Activated effector memory CD4-positive, alpha-beta T cell treated with anti-CD3 and anti-CD28 coated beads, Interleukin-2, amount 50 U/mL, for 16 hours (primary cell): ENCODE data around the gene GBX1.
A peak's percentile ranks its signal among the peaks of the same experiment; 100 is the strongest.

ENCODE experiments used
- DNase-seq: peaks from one replicate; pipeline ENCODE4 v3.0.0-alpha.2; 2020

Gene GBX1

DNA sequence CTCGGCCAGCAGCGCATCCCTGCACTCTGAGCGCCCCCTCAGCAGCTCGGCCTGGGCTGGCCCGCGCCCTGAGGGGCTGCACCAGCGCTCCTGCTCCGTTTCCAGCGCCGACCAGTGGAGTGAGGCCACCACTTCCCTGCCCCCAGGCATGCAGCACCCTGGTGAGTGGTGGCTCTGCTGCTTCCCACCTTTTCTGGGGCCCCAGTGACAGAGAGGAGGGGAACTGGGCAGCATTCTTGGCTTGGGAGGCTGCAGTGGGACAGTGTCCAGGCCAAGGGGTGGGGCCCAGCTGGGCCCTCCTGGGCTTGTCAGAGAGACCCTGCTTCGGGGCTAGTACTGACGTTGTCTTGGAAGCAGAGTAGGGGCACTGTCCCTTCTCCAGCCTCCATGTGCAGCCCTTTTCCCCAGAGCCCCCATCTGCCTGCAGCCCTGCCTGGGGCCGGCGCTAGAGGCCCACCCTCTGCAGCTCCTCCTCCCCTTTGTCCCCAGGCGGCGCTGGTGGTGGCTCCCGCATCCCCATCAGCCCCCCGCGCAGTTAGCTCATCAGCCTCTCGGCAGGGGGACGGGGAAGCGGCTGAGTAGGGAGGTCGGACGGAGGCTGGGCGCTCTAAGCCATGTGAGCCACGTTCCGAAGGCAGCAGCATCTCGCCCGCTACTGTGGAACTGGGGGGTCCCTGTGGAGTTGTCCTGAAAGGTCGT is 29.2 kb downstream of the GBX1 start:
- peak; percentile 50 for DNase-seq

DNA sequence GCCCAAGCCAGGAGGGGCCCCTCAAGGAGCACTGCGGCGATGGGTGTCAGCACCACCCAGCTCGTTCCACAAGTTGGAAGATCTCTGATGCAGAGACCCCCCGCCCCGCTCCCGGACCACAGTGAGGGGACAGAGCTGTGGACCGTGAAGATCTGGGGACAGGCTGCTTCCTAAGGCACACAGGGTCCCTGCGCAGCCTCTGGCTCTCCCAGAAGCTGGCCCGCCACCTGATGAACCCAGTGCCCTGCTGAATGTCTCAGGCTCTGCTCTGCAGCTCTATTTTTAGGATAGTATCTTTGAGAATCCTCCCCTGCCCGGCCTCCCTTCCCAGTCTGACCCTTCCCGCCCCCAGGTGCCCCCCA is 29.7 kb downstream of the GBX1 start:
- DNase-seq = peak; percentile 34

GRCh38 chr7:151137076-151137675 is 30.3 kb downstream of the GBX1 start:
- peak; percentile 38 for DNase-seq

DNA sequence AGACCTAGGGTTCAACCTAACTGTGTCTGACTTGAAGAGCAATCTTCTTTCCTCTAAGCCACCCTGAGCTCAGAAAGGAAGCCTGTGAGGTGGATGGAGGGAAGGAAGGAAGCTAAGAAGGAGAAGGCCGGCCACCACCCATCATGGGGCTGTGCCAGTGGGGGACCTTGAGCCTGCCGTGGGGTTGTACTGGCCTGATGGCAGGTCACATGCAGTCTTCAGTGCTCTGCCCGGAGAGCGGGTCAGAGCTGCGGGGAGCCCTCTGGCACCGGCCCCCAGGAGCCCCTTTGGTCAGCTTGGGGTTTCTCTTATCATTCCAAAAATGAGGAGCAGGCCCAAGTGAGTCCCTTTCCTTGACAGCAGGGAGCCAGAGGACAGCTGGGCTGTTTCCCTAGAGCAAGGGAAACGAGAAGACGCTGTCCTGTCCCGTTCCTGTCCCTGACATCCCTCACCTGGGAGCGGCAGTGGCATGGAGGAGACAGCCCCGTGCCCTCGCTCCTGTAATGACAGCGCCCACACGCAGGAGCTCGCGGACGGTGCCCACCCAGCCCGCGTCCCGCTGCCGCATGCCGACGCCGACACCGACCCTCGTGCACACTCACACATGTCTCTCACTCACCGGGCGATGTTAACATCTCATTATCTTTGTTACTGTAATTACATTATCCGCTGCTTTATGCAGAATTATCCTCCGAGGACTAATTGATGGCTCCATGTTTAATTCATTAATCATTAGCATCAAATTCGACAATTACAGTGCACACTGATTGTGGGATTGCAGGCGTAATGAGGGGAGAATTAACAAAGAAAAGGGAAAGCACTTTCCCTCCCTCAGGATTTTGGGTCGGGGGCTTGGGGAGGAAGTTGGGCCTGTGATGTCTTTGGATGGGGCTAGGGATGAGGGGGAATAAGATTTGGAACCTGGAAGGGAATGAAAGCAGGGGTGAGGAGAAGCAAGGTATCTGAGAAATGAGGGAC is 31.3 kb downstream of the GBX1 start:
- DNase-seq = peak; percentile 43

GRCh38 chr7:151135525-151135845 is 32.0 kb downstream of the GBX1 start:
- peak; percentile 43 for DNase-seq

DNA sequence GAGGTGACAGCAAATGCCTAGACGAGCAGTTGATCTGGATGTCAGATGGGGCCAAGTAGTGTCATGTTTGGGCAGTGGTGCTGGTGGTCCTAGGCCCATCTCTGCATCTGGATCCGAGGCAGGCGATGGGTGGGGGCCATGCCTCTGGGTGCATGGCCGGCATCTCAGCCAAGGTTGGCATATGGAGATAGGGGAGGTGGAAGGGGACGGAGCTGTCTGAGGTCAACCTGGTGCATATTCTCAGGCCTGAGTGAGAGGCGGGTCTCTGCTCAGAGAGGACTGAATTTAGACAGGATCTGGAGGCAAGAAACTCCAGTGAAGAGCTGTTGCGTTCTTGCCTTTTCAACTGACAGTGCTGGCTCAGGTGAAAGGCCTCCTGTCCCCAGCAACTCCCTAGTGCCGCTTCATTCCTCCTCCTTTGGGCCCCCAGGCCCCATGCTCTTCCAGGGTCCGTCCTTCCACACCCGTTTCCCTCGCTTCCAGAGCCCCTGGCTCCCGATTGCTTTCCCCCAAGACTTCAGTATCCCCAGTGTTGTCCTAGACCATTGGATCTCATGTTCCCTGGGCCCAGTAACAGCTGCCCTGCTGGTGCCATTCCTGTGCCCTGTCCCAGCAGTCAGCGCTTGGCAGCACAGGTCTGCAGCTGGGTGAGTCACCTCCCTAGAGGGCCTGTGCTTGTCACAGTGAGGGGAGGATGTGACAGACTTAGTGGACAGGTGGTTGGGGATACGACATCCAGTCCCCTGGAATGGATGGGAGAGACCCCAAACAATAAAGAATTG is 32.6 kb downstream of the GBX1 start:
- no peak for DNase-seq

DNA sequence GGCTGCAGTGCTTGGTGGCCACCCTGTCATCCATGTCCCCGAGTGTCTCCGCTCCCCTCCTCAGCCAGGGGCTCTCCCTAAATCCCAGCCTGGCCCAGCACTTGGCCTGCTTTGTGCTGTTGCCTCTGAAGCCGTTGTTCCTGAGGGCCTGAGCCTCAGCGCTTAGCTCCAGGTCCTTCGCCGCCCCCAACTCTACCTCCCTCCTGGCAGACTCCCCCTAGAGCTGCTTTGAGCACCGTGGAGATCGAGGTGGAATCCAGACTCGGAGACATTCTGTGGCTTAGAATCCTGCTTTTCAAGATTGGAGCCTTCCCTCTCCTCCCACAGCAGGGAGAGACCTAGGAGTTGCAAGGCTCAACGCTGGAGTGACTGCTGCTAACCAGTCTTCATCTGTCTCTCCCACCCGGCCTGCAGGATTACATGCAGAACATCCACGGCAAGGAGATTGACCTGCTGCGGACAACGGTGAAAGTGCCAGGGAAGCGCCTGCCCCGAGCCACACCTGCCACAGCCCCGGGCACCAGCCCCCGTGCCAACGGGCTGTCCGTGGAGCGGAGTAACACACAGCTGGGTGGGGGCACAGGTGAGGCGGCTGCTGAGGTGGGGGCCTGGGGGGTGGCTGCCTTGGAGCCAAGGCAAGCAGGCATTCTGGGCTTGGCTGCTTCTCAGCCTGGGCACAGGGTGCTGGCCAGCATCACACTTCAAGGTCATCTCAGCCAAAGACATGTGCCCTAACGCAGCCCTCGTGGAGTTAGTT is 33.3 kb downstream of the GBX1 start:
- DNase-seq = no peak

GRCh38 chr7:151133266-151133985 is 34.1 kb downstream of the GBX1 start:
- no peak for DNase-seq

- DNase-seq = no peak
Measured at GRCh38 chr7:151132461-151133205, 34.9 kb downstream of the GBX1 start.

- no peak for DNase-seq
Measured at GRCh38 chr7:151131592-151132293, 35.8 kb downstream of the GBX1 start.

GRCh38 chr7:151131224-151131591 is 36.3 kb downstream of the GBX1 start:
- DNase-seq = no peak

GRCh38 chr7:151130741-151131157 is 36.7 kb downstream of the GBX1 start:
- DNase-seq = no peak

DNA sequence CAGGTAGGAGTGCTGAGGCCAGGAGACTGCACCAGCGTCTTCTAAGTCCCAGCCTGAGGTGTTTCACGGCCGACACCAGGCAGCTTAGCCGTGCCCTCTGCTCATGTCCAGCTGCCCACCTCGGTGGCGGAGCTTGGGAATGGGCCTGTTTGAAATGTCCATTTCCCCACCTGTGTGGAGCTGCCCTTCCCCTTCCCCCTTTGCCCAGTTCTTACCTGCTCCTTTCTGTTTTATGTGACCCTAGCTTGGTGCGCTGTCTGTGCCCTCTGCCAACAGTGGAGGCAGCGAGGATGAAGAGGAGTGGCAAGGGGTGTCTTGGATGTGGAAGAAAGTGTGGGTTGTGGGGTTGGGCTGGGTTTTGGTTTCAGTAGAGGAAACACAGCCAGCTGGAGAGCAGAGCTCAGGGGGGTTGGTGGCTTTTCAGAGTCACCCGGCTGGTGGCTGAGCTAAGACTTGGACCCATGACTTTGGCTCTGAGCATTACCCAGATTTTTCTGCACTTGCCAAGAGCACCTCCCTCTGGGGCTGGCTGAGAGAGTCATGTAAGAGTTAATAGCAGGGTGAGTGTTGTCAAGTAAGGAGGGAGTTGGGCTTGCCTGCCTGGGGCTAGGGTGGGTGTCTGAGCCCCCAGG is 37.4 kb downstream of the GBX1 start:
- no peak for DNase-seq

- DNase-seq = no peak
Measured at GRCh38 chr7:151129117-151129959, 38.2 kb downstream of the GBX1 start.

GRCh38 chr7:151128716-151129115 is 38.8 kb downstream of the GBX1 start:
- DNase-seq = no peak

- no peak for DNase-seq
Measured at GRCh38 chr7:151128144-151128543, 39.4 kb downstream of the GBX1 start.

DNA sequence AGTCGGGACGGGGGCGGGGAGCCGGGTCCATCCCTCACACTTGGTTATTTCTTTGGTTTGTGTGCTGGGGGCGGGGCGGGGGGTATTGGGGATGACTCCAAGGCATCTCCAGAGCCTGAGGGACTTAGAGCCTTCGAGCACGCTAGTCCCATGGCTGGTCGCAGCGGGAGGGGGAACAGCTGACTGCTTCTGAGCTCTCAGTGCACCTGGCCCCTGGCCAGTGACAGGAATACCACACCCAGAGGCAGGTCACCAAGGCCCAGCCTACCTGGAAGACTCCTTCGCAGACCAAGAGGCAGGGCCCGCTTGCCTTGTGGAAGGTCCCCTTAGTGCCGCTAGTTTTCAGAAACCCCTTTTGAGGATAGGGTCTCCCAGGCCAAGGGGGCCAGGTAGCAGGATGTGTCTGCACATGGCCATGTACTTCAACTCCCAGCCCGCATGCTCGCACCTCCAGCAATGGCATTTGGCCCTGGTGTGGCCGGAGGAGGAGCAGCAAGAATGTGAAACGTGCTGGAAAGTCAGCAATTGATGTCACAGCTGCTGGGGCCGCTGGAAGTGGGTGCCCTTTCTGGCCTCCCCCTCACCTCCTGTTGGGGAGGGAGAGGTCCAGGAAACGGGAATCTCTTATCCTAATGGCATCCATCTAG is 40.9 kb downstream of the GBX1 start:
- DNase-seq = no peak

DNA sequence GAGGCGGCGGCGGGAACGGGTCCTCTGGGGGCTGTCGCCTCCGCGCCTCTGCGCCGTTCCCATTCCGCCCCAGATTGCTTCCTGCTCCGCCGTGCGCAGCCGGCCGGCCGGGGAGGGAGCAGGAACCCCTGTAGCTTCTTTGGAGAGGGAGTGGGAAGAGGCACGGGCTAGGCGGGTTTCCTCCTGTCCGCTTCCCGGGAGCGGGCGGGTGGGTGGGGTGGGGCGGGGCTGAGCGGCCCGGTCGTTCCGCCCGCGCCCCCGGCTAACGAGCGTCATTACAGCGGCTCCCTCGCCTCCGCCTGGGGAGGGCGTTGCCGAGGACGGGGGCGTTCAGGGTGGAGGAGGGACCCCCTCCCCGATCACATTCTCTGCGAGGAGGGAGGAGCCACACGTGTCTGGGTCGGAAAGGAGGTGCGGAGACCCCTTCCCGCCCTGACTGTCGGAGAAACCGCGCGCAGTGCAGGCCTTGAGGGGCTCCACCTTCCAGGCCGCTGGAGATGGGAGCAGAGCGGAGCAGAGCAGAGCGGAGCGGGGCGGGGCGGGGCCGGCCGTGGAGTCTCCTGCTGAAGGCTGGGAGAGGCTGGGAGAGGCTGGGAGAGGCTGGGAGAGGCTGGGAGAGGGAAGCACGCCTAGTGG is 41.5 kb downstream of the GBX1 start:
- no peak for DNase-seq
